Tibial artery (tissue), 4 donors: ENCODE results near the gene DUOX2.
"Not testable (repeated sequence)": the region's sequence is repeated elsewhere in the genome, so short reads cannot be mapped to it uniquely, and the experiment has no call there.

Experiments
- DNase-seq, 2 donors: peaks; one replicate each; pipeline ENCODE4 v3.0.0-alpha.2; 2019
- H3K27ac ChIP-seq, 2 donors: fragments of 200-600 bp; sonication (generic) in 1 of 2; 1 replicate in 1 of 2; 2 replicates in 1 of 2; pipeline ENCODE4 v1.5.1; 2018 to 2019; ENCODE audit warnings: mild to moderate bottlenecking in 1 of 2
- H3K27me3 ChIP-seq, 2 donors: fragments of 200-600 bp; sonication (generic) in 1 of 2; one replicate each; pipeline versions ENCODE4 v1.5.1 to v1.6.0; 2016 to 2019
- H3K36me3 ChIP-seq, 3 donors: fragments of 200-600 bp; sonication (generic) in 2 of 3; one replicate each; pipeline ENCODE4 v1.5.1; 2016 to 2019; ENCODE audit warnings: mild to moderate bottlenecking in 2 of 3
- H3K4me1 ChIP-seq, 4 donors: fragments of 200-600 bp; sonication (generic) in 2 of 4; 1 replicate in 3 of 4; 2 replicates in 1 of 4; pipeline ENCODE4 v1.5.1; 2016 to 2019
- H3K4me3 ChIP-seq, 2 donors: fragments of 200-600 bp; sonication (generic) in 1 of 2; 1 replicate in 1 of 2; 2 replicates in 1 of 2; pipeline ENCODE4 v1.5.1; 2018 to 2019; ENCODE audit warnings: mild to moderate bottlenecking in 2 of 2
- H3K9me3 ChIP-seq, 3 donors: fragments of 200-600 bp; sonication (generic) in 1 of 3; one replicate each; pipeline ENCODE4 v1.5.1; 2016 to 2019
- CTCF ChIP-seq, 2 experiments: fragments of 200-600 bp in 1 of 2; fragments of 450-650 bp in 1 of 2; IDR thresholded peaks; one replicate each; pipeline ENCODE4 v1.5.1; 2017 to 2019; ENCODE audit warnings: antibody characterized with exemption in 2 of 2, mild to moderate bottlenecking in 1 of 2, moderate library complexity in 1 of 2
- intact Hi-C: fragments of 100-400 bp; cut with DNase I; formaldehyde crosslinking; loops from one replicate; pipeline ENCODE4 v1.15.0; 2023; ENCODE audit warnings: low total_unique reads

DUOX2 gene

GRCh38 chr15:45138814-45139765 is 25.1 kb upstream of the DUOX2 start:
- no peaks in the 10 kb centered on the region for H3K36me3 ChIP-seq
- no peaks in the 10 kb centered on the region for H3K9me3 ChIP-seq
- no peak overlapping the region for H3K4me3 ChIP-seq
- DNase-seq: no peak
- intact Hi-C loops: no loop called here
- H3K4me1 ChIP-seq: peaks cover 0 to 8% (median 3%) of the 10 kb centered on the region in 4 donors
- no peak overlapping the region for H3K27ac ChIP-seq
- TF ChIP-seq CTCF (IDR thresholded peaks at IDR 0.05): no peak
- peaks cover 0 to 78% of the 10 kb centered on the region in 2 donors for H3K27me3 ChIP-seq

GRCh38 chr15:45137703-45138102 is 23.7 kb upstream of the DUOX2 start:
- peaks cover 0 to 84% of the 10 kb centered on the region in 2 donors for H3K27me3 ChIP-seq
- DNase-seq: no peak
- H3K9me3 ChIP-seq: no peaks in the 10 kb centered on the region
- intact Hi-C loops: no loop called here
- H3K27ac ChIP-seq: no peak overlapping the region
- H3K36me3 ChIP-seq: no peaks in the 10 kb centered on the region
- H3K4me1 ChIP-seq: peaks cover 0 to 8% (median 3%) of the 10 kb centered on the region in 4 donors
- no peak for TF ChIP-seq CTCF (IDR thresholded peaks at IDR 0.05)
- H3K4me3 ChIP-seq: no peak overlapping the region

- Histone ChIP-seq H3K4me1 (peaks cover 0 to 8% (median 3%) of the 10 kb centered on the region in 4 donors), H3K27me3 (peaks cover 0 to 75% of the 10 kb centered on the region in 2 donors), H3K27ac (no peak overlapping the region), H3K36me3 (no peaks in the 10 kb centered on the region), H3K4me3 (no peak overlapping the region), H3K9me3 (no peaks in the 10 kb centered on the region)
- no peak for TF ChIP-seq CTCF (IDR thresholded peaks at IDR 0.05)
- intact Hi-C loops: no loop called here
- DNase-seq: no peak
These were observed 22.4 kb upstream of the DUOX2 start for GRCh38 chr15:45136378-45136764.

GRCh38 chr15:45135705-45136377 is 21.9 kb upstream of the DUOX2 start:
- H3K4me1 ChIP-seq, H3K27ac ChIP-seq, H3K36me3 ChIP-seq, H3K9me3 ChIP-seq, intact Hi-C loops, H3K4me3 ChIP-seq, DNase-seq: not testable (repeated sequence)
- H3K27me3 ChIP-seq: peaks cover 0 to 75% of the 10 kb centered on the region in 2 donors

GRCh38 chr15:45134682-45135604 is 21.0 kb upstream of the DUOX2 start:
- Histone ChIP-seq H3K36me3 (no peaks in the 10 kb centered on the region), H3K9me3 (no peaks in the 10 kb centered on the region), H3K27ac (no peak overlapping the region), H3K4me3 (no peak overlapping the region), H3K27me3 (peaks cover 0 to 76% of the 10 kb centered on the region in 2 donors), H3K4me1 (peaks cover 0 to 9% (median 5%) of the 10 kb centered on the region in 4 donors)
- no peak for DNase-seq
- no peak for TF ChIP-seq CTCF (IDR thresholded peaks at IDR 0.05)
- intact Hi-C loops: no loop called here
